AG09309 (cell line): Measurements from ENCODE around the gene STK17A.

ENCODE experiments used
- DNase-seq: peaks from one replicate; pipeline ENCODE4 v3.0.0-alpha.2; 2010; ENCODE audit warnings: low read depth
- H3K4me3 ChIP-seq: 2 replicates; pipeline ENCODE4 v1.5.1; 2011; ENCODE audit warnings: mild to moderate bottlenecking, low read depth, low read length, moderate library complexity; ENCODE audit not compliant: control insufficient read depth
- CTCF ChIP-seq: IDR thresholded peaks from 2 replicates; pipeline ENCODE4 v1.5.1; 2011; ENCODE audit warnings: mild to moderate bottlenecking, low read depth, low read length, inconsistent platforms; ENCODE audit not compliant: insufficient read depth, control insufficient read depth; ENCODE audit errors: missing control alignments

Gene STK17A

GRCh38 chr7:43588477-43589132, 5.7 kb downstream of the STK17A start:
- DNase-seq, result no peak
- TF ChIP-seq CTCF, result no peak
- no peak overlapping the region for H3K4me3 ChIP-seq

- DNase-seq, result no peak
- no peak for TF ChIP-seq CTCF
- H3K4me3 ChIP-seq, result no peak overlapping the region
These were observed 6.2 kb downstream of the STK17A start for GRCh38 chr7:43589133-43589478.

- no peak for TF ChIP-seq CTCF
- no peak overlapping the region for H3K4me3 ChIP-seq
- no peak for DNase-seq
These were observed 6.8 kb downstream of the STK17A start for GRCh38 chr7:43589728-43590127.

GRCh38 chr7:43590862-43591557, 8.1 kb downstream of the STK17A start:
- no peak for DNase-seq
- no peak overlapping the region for H3K4me3 ChIP-seq
- TF ChIP-seq CTCF, result no peak

- no peak overlapping the region for H3K4me3 ChIP-seq
- DNase-seq, result no peak
- no peak for TF ChIP-seq CTCF
These were observed 8.8 kb downstream of the STK17A start for GRCh38 chr7:43591558-43592180.

GRCh38 chr7:43592326-43592725, 9.4 kb downstream of the STK17A start:
- H3K4me3 ChIP-seq, result no peak overlapping the region
- no peak for DNase-seq
- no peak for TF ChIP-seq CTCF
